Liver (tissue), 3 donors: ENCODE data around the gene HMG20A.

Experiments used
- JUND ChIP-seq, 2 donors: IDR thresholded peaks; 2 replicates each; pipeline ENCODE4 v1.6.1; 2016; ENCODE audit warnings: antibody characterized with exemption in 2 of 2
- RAD21 ChIP-seq, 2 donors: IDR thresholded peaks; 2 replicates each; pipeline ENCODE4 v1.6.1; 2016; ENCODE audit warnings: antibody characterized with exemption in 2 of 2, mild to moderate bottlenecking in 2 of 2
- RXRA ChIP-seq, 2 donors: IDR thresholded peaks; 2 replicates each; pipeline ENCODE4 v1.6.1; 2017 to 2018; ENCODE audit warnings: antibody characterized with exemption in 2 of 2, mild to moderate bottlenecking in 1 of 2
- TF ChIP-seq, protein P1 (sequence below): fragments of 150-350 bp; IDR thresholded peaks from 2 replicates; pipeline ENCODE4 v1.5.1; 2017; ENCODE audit warnings: improper control_type of control experiment, low read depth, low read length; ENCODE audit not compliant: missing input control
- donor health status: healthy.
- donor health status: healthy.

DNA sequence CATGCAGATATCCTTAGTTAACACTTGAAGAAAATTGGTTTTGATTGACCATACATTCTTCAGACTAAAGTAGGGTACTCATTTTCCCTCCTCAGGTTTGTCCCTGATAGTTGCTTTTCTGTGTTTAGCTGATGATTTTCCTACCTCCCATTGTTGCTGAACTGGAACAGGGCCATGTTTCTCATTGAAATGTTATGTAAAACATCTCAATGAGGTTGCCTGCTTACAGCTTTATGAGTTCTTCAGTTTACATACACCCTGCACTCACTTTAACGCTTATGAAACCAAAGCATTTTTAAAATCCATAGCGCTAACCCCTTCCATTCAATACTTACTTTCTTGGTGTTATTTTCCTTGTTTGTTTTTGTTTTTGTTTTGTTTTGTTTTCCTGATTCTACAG lies 61.9 kb downstream of the HMG20A start:
- TF ChIP-seq RAD21 (IDR thresholded peaks at IDR 0.05) = no peak
- no peak for TF ChIP-seq JUND (IDR thresholded peaks at IDR 0.05)
- TF ChIP-seq, protein P1, sequence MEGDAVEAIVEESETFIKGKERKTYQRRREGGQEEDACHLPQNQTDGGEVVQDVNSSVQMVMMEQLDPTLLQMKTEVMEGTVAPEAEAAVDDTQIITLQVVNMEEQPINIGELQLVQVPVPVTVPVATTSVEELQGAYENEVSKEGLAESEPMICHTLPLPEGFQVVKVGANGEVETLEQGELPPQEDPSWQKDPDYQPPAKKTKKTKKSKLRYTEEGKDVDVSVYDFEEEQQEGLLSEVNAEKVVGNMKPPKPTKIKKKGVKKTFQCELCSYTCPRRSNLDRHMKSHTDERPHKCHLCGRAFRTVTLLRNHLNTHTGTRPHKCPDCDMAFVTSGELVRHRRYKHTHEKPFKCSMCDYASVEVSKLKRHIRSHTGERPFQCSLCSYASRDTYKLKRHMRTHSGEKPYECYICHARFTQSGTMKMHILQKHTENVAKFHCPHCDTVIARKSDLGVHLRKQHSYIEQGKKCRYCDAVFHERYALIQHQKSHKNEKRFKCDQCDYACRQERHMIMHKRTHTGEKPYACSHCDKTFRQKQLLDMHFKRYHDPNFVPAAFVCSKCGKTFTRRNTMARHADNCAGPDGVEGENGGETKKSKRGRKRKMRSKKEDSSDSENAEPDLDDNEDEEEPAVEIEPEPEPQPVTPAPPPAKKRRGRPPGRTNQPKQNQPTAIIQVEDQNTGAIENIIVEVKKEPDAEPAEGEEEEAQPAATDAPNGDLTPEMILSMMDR = no peak
- no peak for TF ChIP-seq RXRA (IDR thresholded peaks at IDR 0.05)
